Measurements from ENCODE around the gene LAMB4. TPM values are rescaled to one million over a fixed set of nuclear protein-coding genes. Genes with fewer than 3 reads are reported as not detected.

Gene LAMB4
- total and polyA plus RNA-seq, 2 donors from 2014 or later: 1.2 to 5.4 TPM

- Histone ChIP-seq H3K27ac (ENCODE audit: low read depth in 2 of 2, low read length in 2 of 2) (no peak overlapping the region), H3K36me3 (ENCODE audit: control insufficient read depth in 2 of 3, insufficient read depth in 3 of 3, low read length in 3 of 3) (no peaks in the 10 kb centered on the region), H3K4me3 (ENCODE audit: low read length in 3 of 3) (no peak overlapping the region), H3K4me1 (ENCODE audit: control insufficient read depth in 2 of 3, insufficient read depth in 2 of 3, low read depth in 1 of 3, low read length in 3 of 3) (no peaks in the 10 kb centered on the region), H3K9me3 (ENCODE audit: control insufficient read depth in 2 of 3, insufficient read depth in 1 of 3, low read length in 3 of 3) (no peaks in the 10 kb centered on the region), H3K9ac (ENCODE audit: low read length in 3 of 3) (no peak overlapping the region), H3K27me3 (ENCODE audit: control insufficient read depth, insufficient read depth, low read length) (no peaks in the 10 kb centered on the region)
- FAIRE-seq: no peak
- TF ChIP-seq CTCF (IDR thresholded peaks at IDR 0.05; ENCODE audit: borderline replicate concordance, extremely low read depth, insufficient read depth): no peak
- no peak for DNase-seq
- intact Hi-C loops (cut with DNase I): no loop called here
Observed at GRCh38 chr7:108028111-108028510, 102.0 kb downstream of the LAMB4 start.

GRCh38 chr7:108027239-108027638 is 102.9 kb downstream of the LAMB4 start:
- intact Hi-C loops (cut with DNase I): no loop called here
- Histone ChIP-seq H3K4me3 (ENCODE audit: low read length in 3 of 3) (no peak overlapping the region), H3K36me3 (ENCODE audit: control insufficient read depth in 2 of 3, insufficient read depth in 3 of 3, low read length in 3 of 3) (no peaks in the 10 kb centered on the region), H3K9ac (ENCODE audit: low read length in 3 of 3) (no peak overlapping the region), H3K27me3 (ENCODE audit: control insufficient read depth, insufficient read depth, low read length) (no peaks in the 10 kb centered on the region), H3K27ac (ENCODE audit: low read depth in 2 of 2, low read length in 2 of 2) (no peak overlapping the region), H3K4me1 (ENCODE audit: control insufficient read depth in 2 of 3, insufficient read depth in 2 of 3, low read depth in 1 of 3, low read length in 3 of 3) (no peaks in the 10 kb centered on the region), H3K9me3 (ENCODE audit: control insufficient read depth in 2 of 3, insufficient read depth in 1 of 3, low read length in 3 of 3) (no peaks in the 10 kb centered on the region)
- no peak for DNase-seq
- no peak for TF ChIP-seq CTCF (IDR thresholded peaks at IDR 0.05; ENCODE audit: borderline replicate concordance, extremely low read depth, insufficient read depth)
- no peak for FAIRE-seq

- no peak for TF ChIP-seq CTCF (IDR thresholded peaks at IDR 0.05; ENCODE audit: borderline replicate concordance, extremely low read depth, insufficient read depth)
- Histone ChIP-seq H3K9ac (ENCODE audit: low read length in 3 of 3) (no peak overlapping the region), H3K4me3 (ENCODE audit: low read length in 3 of 3) (no peak overlapping the region), H3K27ac (ENCODE audit: low read depth in 2 of 2, low read length in 2 of 2) (no peak overlapping the region), H3K36me3 (ENCODE audit: control insufficient read depth in 2 of 3, insufficient read depth in 3 of 3, low read length in 3 of 3) (no peaks in the 10 kb centered on the region), H3K27me3 (ENCODE audit: control insufficient read depth, insufficient read depth, low read length) (no peaks in the 10 kb centered on the region), H3K4me1 (ENCODE audit: control insufficient read depth in 2 of 3, insufficient read depth in 2 of 3, low read depth in 1 of 3, low read length in 3 of 3) (no peaks in the 10 kb centered on the region), H3K9me3 (ENCODE audit: control insufficient read depth in 2 of 3, insufficient read depth in 1 of 3, low read length in 3 of 3) (no peaks in the 10 kb centered on the region)
- DNase-seq: no peak
- intact Hi-C loops (cut with DNase I): no loop called here
- no peak for FAIRE-seq
Observed at GRCh38 chr7:108026647-108027046, 103.5 kb downstream of the LAMB4 start.

GRCh38 chr7:108026116-108026515 is 104.0 kb downstream of the LAMB4 start:
- no peaks in the 10 kb centered on the region for H3K36me3 ChIP-seq (ENCODE audit: control insufficient read depth in 2 of 3, insufficient read depth in 3 of 3, low read length in 3 of 3)
- H3K27me3 ChIP-seq (ENCODE audit: control insufficient read depth, insufficient read depth, low read length): no peaks in the 10 kb centered on the region
- DNase-seq (no peak), FAIRE-seq (no peak)
- TF ChIP-seq CTCF (IDR thresholded peaks at IDR 0.05; ENCODE audit: borderline replicate concordance, extremely low read depth, insufficient read depth): no peak
- H3K9me3 ChIP-seq (ENCODE audit: control insufficient read depth in 2 of 3, insufficient read depth in 1 of 3, low read length in 3 of 3): no peaks in the 10 kb centered on the region
- H3K4me1 ChIP-seq (ENCODE audit: control insufficient read depth in 2 of 3, insufficient read depth in 2 of 3, low read depth in 1 of 3, low read length in 3 of 3): no peaks in the 10 kb centered on the region
- intact Hi-C loops (cut with DNase I): no loop called here
- no peak overlapping the region for H3K27ac ChIP-seq (ENCODE audit: low read depth in 2 of 2, low read length in 2 of 2)
- H3K9ac ChIP-seq (ENCODE audit: low read length in 3 of 3): no peak overlapping the region
- H3K4me3 ChIP-seq (ENCODE audit: low read length in 3 of 3): no peak overlapping the region
